GM21529 (cell line): ENCODE measurements around the gene LDHD.

Source experiments
- ATAC-seq: cut with Tn5 transposase; IDR thresholded peaks from one replicate; pipeline ENCODE4 v1.9.1; 2021; ENCODE audit not compliant: unreplicated experiment

The LDHD gene

GRCh38 chr16:75064403-75065148 is 52.0 kb downstream of the LDHD start:
- no peak for ATAC-seq

DNA sequence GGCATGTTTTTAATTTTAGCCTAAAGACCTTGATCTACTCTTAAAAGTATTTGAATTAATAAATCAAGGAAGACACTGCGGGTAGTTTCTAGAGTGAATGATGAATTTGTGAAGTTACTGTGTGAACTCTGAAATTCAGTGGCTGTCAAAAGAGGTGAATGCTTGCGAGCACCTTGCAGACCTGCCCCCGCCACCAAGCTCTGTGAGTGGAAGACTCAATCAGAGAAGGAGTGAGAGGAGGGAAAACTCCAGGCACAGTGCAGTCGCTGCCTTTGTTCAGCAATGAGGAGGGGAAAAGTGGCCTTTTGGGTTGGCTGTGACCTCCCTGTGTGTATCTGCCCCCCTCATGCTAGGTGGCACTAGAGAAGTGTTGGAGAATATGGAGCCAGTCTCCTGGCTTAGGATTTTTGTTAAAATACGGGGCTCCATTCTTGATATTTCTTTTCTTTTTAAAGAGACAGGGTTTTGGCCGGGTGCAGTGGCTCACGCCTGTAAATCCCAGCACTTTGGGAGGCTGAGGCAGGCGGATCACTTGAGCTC is 53.0 kb downstream of the LDHD start:
- ATAC-seq, result no peak

DNA sequence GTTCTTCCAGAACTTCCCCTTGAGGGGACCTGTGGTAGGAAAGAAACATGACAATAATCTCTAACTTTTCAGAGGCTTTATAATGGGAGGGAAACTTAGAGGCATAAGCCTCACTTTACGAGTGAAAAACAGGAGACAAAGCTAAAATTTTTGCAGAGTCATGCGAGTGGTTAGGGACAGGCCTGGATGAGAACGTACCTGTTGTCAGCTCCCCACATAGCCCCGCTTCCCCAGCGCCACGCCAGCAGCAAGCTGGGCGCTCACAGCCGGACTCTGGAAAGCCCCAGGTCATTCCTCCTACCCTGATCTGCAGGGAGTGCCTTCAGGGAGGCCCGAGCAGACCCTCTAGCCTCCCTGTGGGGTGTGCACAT is 53.6 kb downstream of the LDHD start:
- ATAC-seq, result no peak

DNA sequence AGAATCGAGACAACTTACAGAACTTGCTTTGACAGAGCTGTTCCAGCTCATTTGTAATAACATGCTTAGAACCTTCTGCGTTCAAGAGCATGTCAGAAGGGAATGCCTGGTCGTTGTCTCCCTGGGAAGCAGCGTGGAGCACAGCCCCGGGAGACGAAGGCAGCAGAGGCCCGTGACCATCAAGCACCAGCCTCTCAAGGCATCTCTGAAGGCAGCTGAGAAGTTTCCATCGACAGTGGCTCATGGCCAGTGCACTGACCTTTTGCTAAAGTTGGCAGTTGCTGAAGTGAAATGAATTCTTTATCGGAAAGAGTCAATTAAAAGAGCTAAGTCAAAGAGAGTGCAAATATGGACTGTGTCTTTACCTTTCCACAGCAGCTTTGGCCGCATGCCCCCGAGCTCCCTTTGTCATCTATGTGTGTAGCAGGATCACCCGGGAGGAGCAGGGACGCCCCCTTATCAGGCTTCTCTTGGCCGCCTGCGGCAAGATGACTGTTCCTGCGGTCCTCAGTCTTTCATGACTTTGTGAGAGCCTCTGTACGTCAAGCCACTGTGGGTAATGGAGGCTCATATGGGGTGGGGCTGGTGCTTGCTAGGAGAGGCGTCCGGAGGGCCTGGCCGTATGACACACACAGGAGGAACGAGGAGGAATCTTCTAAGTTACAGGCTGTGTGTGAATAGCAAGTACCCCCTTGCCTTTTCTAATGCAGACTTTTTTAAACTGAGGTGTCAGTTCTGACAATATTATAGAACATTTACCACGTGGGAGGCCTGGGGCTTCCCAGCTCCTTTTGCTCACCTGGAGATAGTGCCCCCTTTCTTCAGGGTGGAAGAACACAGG is 54.2 kb downstream of the LDHD start:
- no peak for ATAC-seq
